K562 (cell line): ENCODE results near the gene MITF. TPM values are rescaled to one million over a fixed set of nuclear protein-coding genes. Genes with fewer than 3 reads are reported as not detected.

Experiments
- ATAC-seq: fragments of 200-7000 bp; cut with Tn5 transposase; 3 replicates; pipeline ENCODE4 v1.9.1; 2020; ENCODE audit warnings: moderate library complexity
- BruUV-seq: library from RNA; stranded (reverse); fragments of 400-500 nt; replicated peaks from 2 replicates; lab custom pipeline; 2021; lab: Mats Ljungman, UMichigan
- CTCF ChIA-PET: fragments of 300-600 bp; formaldehyde crosslinking; extraction: SDS; loops from one replicate; lab custom pipeline; 2021; ENCODE audit warnings: low intra/inter-chr PET ratio; lab: Yijun Ruan, JAX
- POLR2A ChIA-PET: fragments of 300-600, 350-650 bp; sonication (Branson Sonifier 250); formaldehyde crosslinking; extraction: SDS; loops from one replicate; lab custom pipeline; 2021; ENCODE audit warnings: antibody characterized with exemption, inconsistent platforms; lab: Yijun Ruan, JAX
- DNase-seq, 4 experiments: peaks; one replicate each; pipeline versions ENCODE4 v3.0.0 to v3.0.0-alpha.2; 2011 to 2018; ENCODE audit warnings: low spot score in 3 of 4, mixed read lengths in 3 of 4; ENCODE audit errors: extremely low read depth in 1 of 4
- FAIRE-seq: peaks from 2 replicates; lab custom pipeline; 2011; peaks lifted over from hg19 to GRCh38; lab: Jason Lieb, UNC
- H2AFZ ChIP-seq: 2 replicates; pipeline ENCODE4 v1.6.0; 2011; ENCODE audit warnings: low read depth, low read length, control low read depth, inconsistent platforms
- H3K27ac ChIP-seq: fragments of 200-600 bp; 3 replicates; pipeline ENCODE4 v1.8.0; 2011; ENCODE audit warnings: low read depth, mild to moderate bottlenecking, control low read depth, inconsistent platforms, low read length, moderate library complexity, mixed read lengths; ENCODE audit errors: extremely low read depth
- H3K27me3 ChIP-seq, 2 experiments: fragments of 300-600 bp in 1 of 2; 2 replicates in 1 of 2; 3 replicates in 1 of 2; pipeline versions ENCODE4 v1.6.0 to v1.8.0; 2011; ENCODE audit warnings: inconsistent platforms in 2 of 2, low read length in 2 of 2, mild to moderate bottlenecking in 1 of 2, mixed read lengths in 1 of 2, moderate library complexity in 1 of 2; ENCODE audit not compliant: control insufficient read depth in 2 of 2, insufficient read depth in 2 of 2
- H3K36me3 ChIP-seq: fragments of 300-600 bp; 3 replicates; pipeline ENCODE4 v1.8.0; 2011; ENCODE audit warnings: mild to moderate bottlenecking, low read length, inconsistent platforms; ENCODE audit not compliant: control insufficient read depth, insufficient read depth
- H3K4me1 ChIP-seq, 2 experiments: fragments of 200-600 bp in 1 of 2; replicated peaks in 1 of 2; 2 replicates in 1 of 2; 3 replicates in 1 of 2; pipeline versions ENCODE4 v1.5.1 to v1.8.0; 2011; ENCODE audit warnings: inconsistent platforms in 2 of 2, low read length in 2 of 2, mild to moderate bottlenecking in 1 of 2, mixed read lengths in 1 of 2, moderate library complexity in 1 of 2; ENCODE audit not compliant: control insufficient read depth in 2 of 2, insufficient read depth in 2 of 2
- H3K4me2 ChIP-seq: 2 replicates; pipeline ENCODE4 v1.6.1; 2011; ENCODE audit warnings: low read length, control low read depth, inconsistent platforms, mixed read lengths; ENCODE audit not compliant: insufficient read depth
- H3K4me3 ChIP-seq: fragments of 200-600 bp; sonication (generic), shearing (Covaris generic); 2 replicates; pipeline ENCODE4 v1.5.1; 2016; ENCODE audit warnings: control low read depth, inconsistent platforms
- H3K79me2 ChIP-seq: fragments of 200-600 bp; 3 replicates; pipeline ENCODE4 v1.8.0; 2011; ENCODE audit warnings: low read length, inconsistent platforms; ENCODE audit not compliant: control insufficient read depth, insufficient read depth
- H3K9ac ChIP-seq, 2 experiments: 2 replicates each; pipeline versions ENCODE4 v1.6.0 to v1.6.1; 2011; ENCODE audit warnings: low read depth in 2 of 2, low read length in 2 of 2, control low read depth in 1 of 2, inconsistent platforms in 1 of 2, mild to moderate bottlenecking in 1 of 2, mixed read lengths in 1 of 2; ENCODE audit not compliant: insufficient read depth in 1 of 2
- H3K9me1 ChIP-seq: one replicate; pipeline ENCODE4 v1.6.0; 2011; ENCODE audit warnings: inconsistent platforms, mild to moderate bottlenecking, low read length, moderate library complexity; ENCODE audit not compliant: control insufficient read depth, insufficient read depth
- H3K9me3 ChIP-seq: replicated peaks from 2 replicates; pipeline ENCODE4 v1.5.1; 2011; ENCODE audit warnings: low read depth, low read length, inconsistent platforms; ENCODE audit not compliant: control insufficient read depth, insufficient read depth
- H4K20me1 ChIP-seq: replicated peaks from 2 replicates; pipeline ENCODE4 v1.6.1; 2011; ENCODE audit warnings: low read length, inconsistent platforms, mixed read lengths; ENCODE audit not compliant: control insufficient read depth, insufficient read depth
- BMI1 ChIP-seq: fragments of 150-350 bp; IDR thresholded peaks from 2 replicates; pipeline ENCODE4 v1.6.1; 2014; ENCODE audit warnings: low read length
- GTF2E2 ChIP-seq: fragments of 200-800 bp; sonication (Bioruptor generic); IDR thresholded peaks from 2 replicates; pipeline ENCODE4 v1.6.1; 2016; ENCODE audit warnings: missing genetic modification characterization, missing compliant biosample characterization
- PML ChIP-seq: IDR thresholded peaks from 2 replicates; pipeline ENCODE4 v1.6.1; 2012; ENCODE audit warnings: low read length, inconsistent platforms
- ZBTB49 ChIP-seq: sonication (generic); formaldehyde crosslinking; IDR thresholded peaks from 2 replicates; pipeline ENCODE4 v1.8.0; 2022; ENCODE audit warnings: missing genetic modification reagents, mild to moderate bottlenecking, borderline replicate concordance
- ZMIZ1 ChIP-seq, 2 experiments: fragments of 150-350 bp in 1 of 2; IDR thresholded peaks; 2 replicates each; pipeline ENCODE4 v1.6.1; 2012 to 2016; ENCODE audit warnings: low read depth in 2 of 2, low read length in 2 of 2, mild to moderate bottlenecking in 1 of 2, moderate library complexity in 1 of 2
- ZNF384 ChIP-seq: IDR thresholded peaks from 2 replicates; pipeline ENCODE4 v1.6.1; 2012; ENCODE audit warnings: low read depth, low read length, improper control_type of control experiment
- ZNF76 ChIP-seq: fragments of 250-450 bp; sonication (Bioruptor Pico); IDR thresholded peaks from 2 replicates; pipeline ENCODE4 v1.4.0; 2020; ENCODE audit warnings: mild to moderate bottlenecking, moderate library complexity, borderline replicate concordance
- WGBS: fragments of 100-300 bp; shearing (Covaris generic); methylation state at CpG from one replicate; pipeline ENCODE4 v1.1.6; 2016; ENCODE audit warnings: low coverage, mixed read lengths; ENCODE audit not compliant: insufficient coverage; ENCODE audit errors: missing lambda C conversion rate; 5-methylcytosine and 5-hydroxymethylcytosine counted together
- in situ Hi-C: fragments of 300-500 bp; cut with MboI; formaldehyde crosslinking; loops from 4 replicates; pipeline ENCODE4 v1.15.0; 2018; ENCODE audit warnings: inconsistent platforms, mixed read lengths
- intact Hi-C: fragments of 100-400 bp; cut with micrococcal nuclease; formaldehyde crosslinking; loops from 2 replicates; pipeline ENCODE4 v1.14.2; 2022
- polyA plus RNA-seq, 8 experiments: library from polyadenylated mRNA; depleted of rRNA in 4 of 8; stranded (reverse) in 5 of 8; unstranded in 3 of 8; fragments of >200 nt; fragmentation: Nextera tagmentation in 2 of 8; fragmentation: Illumina TruSeq in 1 of 8; extraction: Ambion mirVana in 2 of 8; extraction: Trizol in 1 of 8; gene quantifications; 2 replicates each; pipeline versions ENCODE4 v1.2.1 to v1.2.3, GENCODE V29; 2011 to 2014; ENCODE audit warnings: inconsistent platforms in 1 of 8, missing spikeins in 1 of 8
- total RNA-seq, 7 experiments: library from RNA; depleted of rRNA in 6 of 7; stranded (reverse); fragments of >200 nt in 6 of 7; fragmentation: Illumina TruSeq in 2 of 7; extraction: Trizol in 2 of 7; gene quantifications; 2 replicates each; pipeline versions ENCODE4 v1.2.1 to v1.2.3, GENCODE V29; 2011 to 2021; ENCODE audit warnings: low replicate concordance in 1 of 7
- TF ChIP-seq, protein P1 (sequence below), 2 experiments: fragments of 450-650 bp in 1 of 2; sonication (generic) in 1 of 2; formaldehyde crosslinking in 1 of 2; IDR thresholded peaks in 1 of 2; conservative IDR thresholded peaks in 1 of 2; 2 replicates each; pipeline versions ENCODE4 v1.6.1 to v1.8.1; 2016 to 2023; ENCODE audit warnings: mild to moderate bottlenecking in 2 of 2, moderate library complexity in 2 of 2, inconsistent platforms in 1 of 2, missing genetic modification reagents in 1 of 2

Gene MITF
- total and polyA plus RNA-seq, 9 of the 15 experiments (the other 6 are each of a cell fraction or from before 2014, with no cell fraction given): 5.6 to 14.9 (median 11.1) TPM

DNA sequence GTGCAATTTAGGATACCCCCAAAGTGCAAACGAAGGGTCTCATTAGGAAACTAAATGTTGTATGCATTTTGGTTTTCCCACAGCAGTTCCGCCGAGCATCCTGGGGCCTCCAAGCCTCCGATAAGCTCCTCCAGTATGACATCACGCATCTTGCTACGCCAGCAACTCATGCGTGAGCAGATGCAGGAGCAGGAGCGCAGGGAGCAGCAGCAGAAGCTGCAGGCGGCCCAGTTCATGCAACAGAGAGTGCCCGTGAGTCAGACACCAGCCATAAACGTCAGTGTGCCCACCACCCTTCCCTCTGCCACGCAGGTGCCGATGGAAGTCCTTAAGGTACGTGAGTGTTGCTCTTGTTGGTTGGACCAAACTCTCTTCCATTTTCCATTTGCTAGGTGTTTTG is 139.8 kb downstream of the MITF start:
- Histone ChIP-seq H4K20me1 (no peaks in the 10 kb centered on the region; the same call in 1 of the 2 replicates), H3K27ac (no peak overlapping the region)
- CTCF ChIA-PET: no interaction called here
- in situ Hi-C loops: no loop called here
- TF ChIP-seq PML (no peak), ZNF76 (CRISPR knock-in tag) (no peak), ZMIZ1 (IDR thresholded peaks at IDR 0.05; ENCODE audit: low read depth in 2 of 2, low read length in 2 of 2) (no peak), BMI1 (no peak), ZBTB49 (CRISPR knock-in tag) (no peak), ZNF384 (no peak), GTF2E2 (no peak)
- TF ChIP-seq, protein P1, sequence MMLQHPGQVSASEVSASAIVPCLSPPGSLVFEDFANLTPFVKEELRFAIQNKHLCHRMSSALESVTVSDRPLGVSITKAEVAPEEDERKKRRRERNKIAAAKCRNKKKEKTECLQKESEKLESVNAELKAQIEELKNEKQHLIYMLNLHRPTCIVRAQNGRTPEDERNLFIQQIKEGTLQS (IDR thresholded peaks at IDR 0.05): no peak
- TF ChIP-seq, protein P1 (CRISPR knock-in tag; conservative IDR thresholded peaks at IDR 0.05): no peak
- TF ChIP-seq, all 486 proteins: peak for 0
- 85% methylated on average over 12 of the region's 14 CpGs for WGBS
- POLR2A ChIA-PET: no interaction called here
- Histone ChIP-seq H3K9me1 (no peaks in the 10 kb centered on the region), H2AFZ (no peak overlapping the region), H3K9ac (no peak overlapping the region), H3K4me2 (no peak overlapping the region), H3K4me3 (no peak overlapping the region), H3K79me2 (no peaks in the 10 kb centered on the region; the same call in 2 of the 3 replicates), H3K4me1 (no peaks in the 10 kb centered on the region), H3K9me3 (no peaks in the 10 kb centered on the region), H3K36me3 (no peaks in the 10 kb centered on the region; the same call in 2 of the 3 replicates), H3K27me3 (no peaks in the 10 kb centered on the region)
- intact Hi-C loops: no loop called here
- BruUV-seq: no TSS peak
- FAIRE-seq (no peak), ATAC-seq (no peak), DNase-seq (no peak)
